NCI-H524 (cell line): ENCODE results near the gene COPS6.
"Not testable (repeated sequence)": the region's sequence is repeated elsewhere in the genome, so short reads cannot be mapped to it uniquely, and the experiment has no call there.

Experiments
- DNase-seq, 2 experiments: peaks; one replicate each; lab custom pipeline; 2025; lab: John Stamatoyannopoulos, UW

Gene COPS6

GRCh38 chr7:100127866-100128636 is 39.3 kb downstream of the COPS6 start:
- peak in 1 of 2 experiments; percentile 48 for DNase-seq

- no peak for DNase-seq
These were observed 39.8 kb downstream of the COPS6 start for GRCh38 chr7:100128637-100128963.

GRCh38 chr7:100130220-100130607 is 41.4 kb downstream of the COPS6 start:
- not testable (repeated sequence) for DNase-seq

DNA sequence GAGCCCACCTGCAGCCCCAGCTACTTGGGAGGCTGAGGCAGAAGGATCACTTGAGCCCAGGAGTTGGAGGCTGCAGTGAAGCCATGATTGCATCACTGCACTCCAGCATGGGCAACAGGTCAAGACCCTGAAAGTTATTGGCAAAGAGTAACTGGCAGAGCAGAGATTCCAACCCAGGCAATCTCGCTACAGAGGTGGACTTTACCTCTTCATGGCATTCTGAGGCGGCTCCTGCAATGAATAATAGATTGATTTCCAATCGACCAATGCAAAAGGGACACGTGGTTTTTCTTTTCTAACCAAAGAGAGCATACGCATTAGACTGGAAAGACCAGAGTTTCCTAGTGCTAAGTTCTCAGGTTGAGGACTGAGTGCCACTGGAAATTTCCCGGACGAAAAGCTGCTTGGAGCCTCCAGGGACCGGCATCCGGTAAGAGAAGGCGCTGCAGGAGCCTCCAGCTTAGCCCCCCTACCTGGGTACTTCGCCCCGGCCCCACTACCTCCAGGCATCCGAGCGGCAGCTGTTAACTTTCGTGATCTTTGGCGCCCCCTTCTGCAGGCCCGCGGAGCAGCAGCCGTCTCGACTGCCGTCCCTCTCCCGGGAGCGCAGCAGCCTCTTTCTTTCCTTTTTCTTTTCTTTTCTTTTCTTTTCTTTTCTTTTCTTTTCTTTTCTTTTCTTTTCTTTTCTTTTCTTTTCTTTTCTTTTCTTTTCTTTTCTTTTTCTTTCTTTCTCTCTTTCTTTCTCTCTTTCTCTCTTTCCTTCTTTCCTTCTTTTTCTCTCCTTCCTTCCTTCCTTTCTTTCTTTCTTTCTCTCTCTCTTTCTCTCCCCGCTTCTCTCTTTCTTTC is 42.1 kb downstream of the COPS6 start:
- DNase-seq = peak in 1 of 2 experiments; percentile 62

DNA sequence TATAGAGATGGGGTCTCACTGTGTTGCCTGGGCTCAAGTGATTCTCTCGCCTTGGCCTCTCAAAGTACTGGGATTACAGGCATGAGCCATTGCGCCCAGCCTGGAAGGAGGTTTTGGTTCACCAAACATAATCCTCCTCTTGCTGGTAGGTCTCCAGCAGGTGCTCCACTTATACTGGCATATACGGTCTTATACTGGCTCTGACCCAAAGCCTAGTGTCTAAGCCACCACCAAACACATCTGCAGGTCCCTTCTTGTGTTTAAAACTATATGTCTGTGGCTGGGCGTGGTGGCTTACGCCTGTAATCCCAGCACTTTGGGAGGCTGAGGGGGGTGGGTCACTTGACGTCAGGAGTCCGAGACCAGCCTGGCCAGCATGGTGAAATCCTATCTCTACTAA is 43.4 kb downstream of the COPS6 start:
- peak; percentile 31 to 52 for DNase-seq

DNA sequence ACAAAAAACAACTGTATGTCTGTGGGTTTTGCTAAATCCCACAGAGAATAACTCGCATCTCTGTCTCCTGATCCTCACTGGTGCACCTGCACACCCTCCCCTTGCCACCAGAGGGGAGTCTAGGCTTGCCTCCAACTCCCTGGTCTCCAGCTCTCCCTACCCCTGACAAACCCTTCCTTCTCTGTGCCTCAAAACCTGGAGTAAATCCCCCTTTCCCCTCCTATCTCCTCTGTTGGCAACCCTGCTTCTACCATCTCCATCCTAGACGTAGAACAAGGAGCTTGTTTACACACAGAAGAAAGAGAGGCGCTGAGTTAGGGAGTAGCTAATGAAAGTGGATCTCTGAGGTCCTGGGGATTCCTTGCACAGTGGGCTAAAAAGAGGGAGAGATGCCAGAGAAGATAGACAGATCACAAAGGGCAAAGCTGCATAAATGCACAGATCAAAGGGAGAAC is 44.0 kb downstream of the COPS6 start:
- DNase-seq = peak; percentile 42 to 70

DNA sequence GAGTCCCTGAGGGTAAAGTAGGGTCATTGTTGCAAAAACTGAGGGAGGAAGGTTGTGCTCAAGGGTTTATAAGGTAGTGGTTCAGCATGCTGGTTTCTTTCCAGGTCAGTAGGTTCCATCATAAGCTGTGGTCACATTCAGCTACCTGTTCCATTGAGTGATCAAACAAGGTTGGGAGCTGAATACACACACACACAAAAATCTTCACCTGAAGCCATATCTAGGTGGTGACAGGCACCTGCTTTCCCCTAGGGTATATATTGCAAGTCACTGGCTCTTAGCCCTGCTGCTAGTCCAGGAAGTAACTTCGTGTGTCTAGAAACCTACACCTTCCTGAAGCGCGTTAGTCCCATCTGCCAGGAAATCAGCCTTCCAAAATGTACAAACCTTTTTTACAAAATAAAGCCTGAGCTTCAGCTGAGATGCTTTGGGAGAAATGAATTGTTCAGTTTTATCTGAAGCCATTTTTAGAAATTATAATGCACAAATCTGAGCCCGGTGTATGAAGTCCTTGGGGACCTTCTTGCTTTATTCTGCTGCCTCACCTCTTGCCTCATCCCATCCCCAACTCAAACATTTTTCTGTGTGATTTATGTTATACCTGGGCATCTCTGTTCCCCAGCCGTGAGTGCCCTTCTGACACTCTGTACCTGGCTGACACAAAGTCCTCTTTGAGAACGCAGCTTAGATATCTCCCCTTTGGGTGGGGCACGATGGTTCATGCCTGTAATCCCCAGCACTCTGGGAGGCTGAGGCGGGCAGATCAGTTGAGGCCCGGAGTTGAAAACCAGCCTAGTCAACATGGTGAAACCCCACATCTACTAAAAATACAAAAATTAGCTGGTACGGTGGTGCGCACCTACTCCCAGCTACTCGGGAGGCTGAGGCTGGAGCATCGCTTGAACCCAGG is 49.3 kb downstream of the COPS6 start:
- DNase-seq = no peak

GRCh38 chr7:100141555-100141949 is 52.8 kb downstream of the COPS6 start:
- no peak for DNase-seq
